Natural killer cell treated with Interleukin-12 subunit alpha and Interleukin-12 subunit beta and Interleukin-15 and Interleukin-18, amount 100 ng/mL, for 72 hours (primary cell): ENCODE results near the gene DYRK1B. TPM values are rescaled to one million over a fixed set of nuclear protein-coding genes. Genes with fewer than 3 reads are reported as not detected.
"Not testable (repeated sequence)": the region's sequence is repeated elsewhere in the genome, so short reads cannot be mapped to it uniquely, and the experiment has no call there.

Experiments used
- ATAC-seq, 2 donors: fragments of 150-1000 bp; cut with Tn5 transposase in 1 of 2; sonication (Bioruptor Pico), chemical (Tn5 transposase) in 1 of 2; 2 replicates each; pipeline ENCODE4 v1.10.0; 2021
- DNase-seq: peaks from one replicate; pipeline ENCODE4 v3.0.0; 2022; ENCODE audit warnings: low spot score
- H3K27ac Mint-ChIP-seq, 2 donors: 1 replicate in 1 of 2; 2 replicates in 1 of 2; pipeline ENCODE4 v1.8.0; 2022; ENCODE audit warnings: mixed read lengths in 2 of 2, mild to moderate bottlenecking in 1 of 2, moderate library complexity in 1 of 2
- H3K27me3 Mint-ChIP-seq, 2 donors: 1 replicate in 1 of 2; 2 replicates in 1 of 2; pipeline ENCODE4 v1.8.0; 2022; ENCODE audit warnings: mixed read lengths in 2 of 2
- H3K36me3 Mint-ChIP-seq: one replicate; pipeline ENCODE4 v1.8.0; 2022; ENCODE audit warnings: mixed read lengths
- H3K4me1 Mint-ChIP-seq, 2 donors: 1 replicate in 1 of 2; 2 replicates in 1 of 2; pipeline ENCODE4 v1.8.0; 2022; ENCODE audit warnings: low read depth in 2 of 2, mixed read lengths in 2 of 2, mild to moderate bottlenecking in 1 of 2
- H3K4me3 Mint-ChIP-seq: one replicate; pipeline ENCODE4 v1.8.0; 2022; ENCODE audit warnings: mixed read lengths
- H3K9me3 Mint-ChIP-seq: 2 replicates; pipeline ENCODE4 v1.8.0; 2022; ENCODE audit warnings: mixed read lengths
- total RNA-seq, 2 donors: library from RNA; stranded (reverse); gene quantifications; one replicate each; pipeline ENCODE4 v1.2.3, GENCODE V29; 2022

The DYRK1B gene
- total RNA-seq, 2 donors from 2014 or later, result 7.5 to 10.5 TPM

DNA sequence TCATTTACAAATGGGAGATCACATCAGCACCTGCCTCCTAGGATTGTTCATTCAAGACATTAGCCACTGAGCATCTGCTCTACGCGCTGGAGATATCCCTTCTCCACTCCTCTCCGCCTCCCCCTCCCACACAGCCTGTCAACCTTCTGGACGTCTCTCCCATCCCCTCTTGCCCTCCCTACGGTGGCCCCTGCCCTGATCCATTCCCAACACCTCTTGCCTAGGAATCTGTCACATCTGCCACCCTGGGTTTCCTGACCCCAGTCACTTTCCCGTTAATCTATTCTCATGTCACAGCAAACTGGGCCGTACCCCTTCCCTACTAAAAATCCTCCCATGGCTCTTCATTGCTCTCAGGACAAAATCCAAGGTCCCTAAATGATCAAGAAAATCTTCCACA is 10.3 kb downstream of the DYRK1B start:
- no peak for ATAC-seq
- Mint-ChIP-seq H3K4me3 (no peak overlapping the region), H3K27ac (no peak overlapping the region), H3K9me3 (no peaks in the 10 kb centered on the region), H3K27me3 (no peaks in the 10 kb centered on the region), H3K4me1 (peaks cover 19 to 21% of the 10 kb centered on the region in 2 donors), H3K36me3 (no peaks in the 10 kb centered on the region)
- DNase-seq, result no peak

DNA sequence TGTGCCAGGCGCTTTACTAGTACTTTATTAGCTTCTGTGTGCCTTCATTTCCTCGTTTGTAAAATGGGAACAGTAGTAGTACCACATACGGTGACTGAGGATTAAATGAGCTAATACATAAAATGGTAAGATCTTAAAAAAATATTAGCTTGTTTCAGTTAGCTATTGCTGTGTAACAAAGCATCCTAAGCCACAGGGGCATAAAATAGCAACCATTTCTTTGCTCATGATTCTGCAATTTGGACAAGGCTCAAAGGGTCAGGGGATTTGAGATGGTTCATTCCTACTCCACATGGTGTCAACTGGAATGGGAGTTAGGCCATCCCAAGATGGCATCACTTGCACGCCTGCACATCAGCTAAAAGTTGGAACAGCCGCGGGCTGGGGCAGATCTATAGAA is 13.3 kb downstream of the DYRK1B start:
- DNase-seq (no peak), ATAC-seq (no peak)
- H3K4me1 Mint-ChIP-seq, result peaks cover 23 to 24% of the 10 kb centered on the region in 2 donors
- peaks cover 5% of the 10 kb centered on the region for H3K36me3 Mint-ChIP-seq
- no peak overlapping the region for H3K27ac Mint-ChIP-seq
- H3K9me3 Mint-ChIP-seq, result no peaks in the 10 kb centered on the region
- H3K27me3 Mint-ChIP-seq, result no peaks in the 10 kb centered on the region
- no peak overlapping the region for H3K4me3 Mint-ChIP-seq

DNA sequence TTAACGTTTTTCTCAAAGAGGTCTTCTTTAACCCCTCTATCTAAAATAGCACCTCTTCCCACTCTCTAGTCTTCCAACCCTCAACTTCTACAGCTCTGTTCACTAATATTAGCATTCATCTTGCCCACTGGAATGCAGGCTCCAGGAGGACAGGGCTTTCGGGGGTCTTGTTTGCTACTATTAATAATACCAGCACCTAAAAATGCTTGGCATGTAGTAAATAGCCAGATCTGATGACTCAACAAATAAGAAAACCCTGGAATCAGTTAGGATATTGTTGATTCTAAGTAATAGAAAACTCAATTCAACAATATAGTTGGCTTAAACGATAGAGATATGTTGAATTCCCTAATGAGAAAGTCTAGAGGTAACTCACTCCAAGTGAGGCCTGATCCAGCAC is 14.2 kb downstream of the DYRK1B start:
- H3K27me3 Mint-ChIP-seq, result no peaks in the 10 kb centered on the region
- ATAC-seq (no peak), DNase-seq (no peak)
- H3K27ac Mint-ChIP-seq, result no peak overlapping the region
- peaks cover 7% of the 10 kb centered on the region for H3K36me3 Mint-ChIP-seq
- H3K4me1 Mint-ChIP-seq, result peaks cover 23 to 24% of the 10 kb centered on the region in 2 donors
- no peak overlapping the region for H3K4me3 Mint-ChIP-seq
- H3K9me3 Mint-ChIP-seq, result no peaks in the 10 kb centered on the region

GRCh38 chr19:39818626-39819097 is 15.3 kb downstream of the DYRK1B start:
- H3K36me3 Mint-ChIP-seq, result peaks cover 7% of the 10 kb centered on the region

DNA sequence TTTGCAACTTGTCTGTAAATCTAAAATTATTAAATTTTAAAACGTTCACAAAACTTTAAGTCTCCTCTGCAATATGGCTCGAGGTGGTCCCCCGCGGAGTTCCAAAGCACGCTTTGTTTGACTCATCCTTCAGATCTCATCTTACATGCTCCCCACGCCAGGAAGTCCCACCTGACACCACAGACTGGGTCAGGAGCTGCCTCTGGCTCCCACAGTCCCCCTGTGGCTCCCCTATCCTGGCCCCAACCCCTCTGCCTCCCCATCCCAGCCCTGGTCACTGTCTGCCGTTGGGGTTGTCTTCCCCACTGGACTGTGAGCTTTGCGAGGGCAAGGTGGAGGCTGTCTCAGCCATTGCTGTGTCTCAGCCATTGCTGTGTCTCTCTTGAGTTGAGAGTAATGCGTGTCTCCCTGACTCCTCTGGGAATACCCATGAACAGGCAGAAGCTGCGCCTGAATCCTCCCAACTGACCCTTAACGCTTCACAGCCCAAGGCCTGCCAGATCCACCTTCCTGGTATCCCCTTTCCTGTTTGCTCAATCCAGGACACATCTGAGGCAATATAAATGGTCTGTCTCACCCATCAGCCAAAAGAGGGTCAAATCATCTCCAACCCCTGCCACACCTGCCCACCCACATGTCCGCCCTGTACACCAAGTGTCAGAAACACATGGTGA is 15.9 kb downstream of the DYRK1B start:
- no peak overlapping the region for H3K27ac Mint-ChIP-seq

More at GRCh38 chr19:39818626-39819097, 15.3 kb downstream of the DYRK1B start:
- H3K9me3 Mint-ChIP-seq, result no peaks in the 10 kb centered on the region
- H3K27me3 Mint-ChIP-seq, result no peaks in the 10 kb centered on the region
- peaks cover 23 to 24% of the 10 kb centered on the region in 2 donors for H3K4me1 Mint-ChIP-seq
- DNase-seq, result no peak
- H3K27ac Mint-ChIP-seq, result no peak overlapping the region
- H3K4me3 Mint-ChIP-seq, result no peak overlapping the region
- no peak for ATAC-seq

GRCh38 chr19:39816287-39817048 is 17.5 kb downstream of the DYRK1B start:
- DNase-seq, result no peak
- Mint-ChIP-seq H3K4me1 (peaks cover 23 to 24% of the 10 kb centered on the region in 2 donors), H3K36me3 (peaks cover 7% of the 10 kb centered on the region), H3K4me3 (no peak overlapping the region), H3K27ac (peak overlapping the region in 1 of 2 donors; percentile 1), H3K9me3 (no peaks in the 10 kb centered on the region), H3K27me3 (no peaks in the 10 kb centered on the region)
- ATAC-seq, result no peak

More for the DNA sequence above, 15.9 kb downstream of the DYRK1B start:
- peak in 1 of 2 donors; percentile 17 for ATAC-seq
- H3K4me3 Mint-ChIP-seq, result no peak overlapping the region
- peaks cover 23 to 24% of the 10 kb centered on the region in 2 donors for H3K4me1 Mint-ChIP-seq
- no peak for DNase-seq
- H3K9me3 Mint-ChIP-seq, result no peaks in the 10 kb centered on the region
- peaks cover 7% of the 10 kb centered on the region for H3K36me3 Mint-ChIP-seq
- H3K27me3 Mint-ChIP-seq, result no peaks in the 10 kb centered on the region

DNA sequence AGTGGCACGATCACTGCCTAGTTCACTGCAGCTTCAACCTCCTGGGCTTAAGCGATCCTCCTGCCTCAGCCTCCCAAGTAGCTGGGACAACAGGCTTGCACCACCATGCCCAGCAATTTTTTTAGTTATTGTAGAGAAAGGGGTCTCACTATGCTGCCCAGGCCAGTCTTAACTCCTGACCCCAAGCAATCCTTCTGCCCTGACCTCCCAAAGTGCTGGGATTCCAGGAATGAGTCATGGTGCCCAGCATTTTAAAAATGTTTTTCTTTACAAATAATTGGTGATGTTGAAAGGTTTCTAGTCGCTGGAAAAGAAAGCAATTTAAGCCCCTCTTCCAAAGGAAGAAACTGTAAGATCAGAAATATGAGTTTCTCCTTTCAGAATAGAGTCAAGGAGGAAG is 19.4 kb downstream of the DYRK1B start:
- Mint-ChIP-seq H3K27ac (no peak overlapping the region), H3K9me3 (no peaks in the 10 kb centered on the region), H3K4me1 (peaks cover 21% of the 10 kb centered on the region in 2 donors), H3K4me3 (no peak overlapping the region), H3K36me3 (peaks cover 7% of the 10 kb centered on the region), H3K27me3 (no peaks in the 10 kb centered on the region)
- no peak for ATAC-seq
- no peak for DNase-seq

DNA sequence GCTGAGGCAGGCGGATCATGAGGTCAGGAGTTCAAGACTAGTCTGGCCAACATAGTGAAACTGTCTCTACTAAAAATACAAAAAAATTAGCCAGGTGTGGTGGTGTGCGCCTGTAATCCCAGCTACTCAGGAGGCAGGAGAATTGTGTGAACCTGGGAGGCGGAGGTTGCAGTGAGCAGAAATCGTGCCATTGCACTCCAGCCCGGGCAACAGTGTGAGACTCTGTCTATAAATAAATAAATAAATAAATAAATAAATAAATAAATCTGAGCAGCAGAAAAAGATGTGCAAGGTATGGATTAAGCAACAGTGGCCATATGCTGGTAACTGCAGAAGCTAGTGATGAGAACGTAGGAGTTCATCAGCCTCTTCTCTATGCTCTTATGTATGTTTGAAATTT is 19.9 kb downstream of the DYRK1B start:
- not testable (repeated sequence) for DNase-seq, H3K27me3 Mint-ChIP-seq, H3K4me3 Mint-ChIP-seq, H3K27ac Mint-ChIP-seq, H3K36me3 Mint-ChIP-seq, H3K9me3 Mint-ChIP-seq, ATAC-seq
- H3K4me1 Mint-ChIP-seq, result peaks cover 16 to 17% of the 10 kb centered on the region in 2 donors

DNA sequence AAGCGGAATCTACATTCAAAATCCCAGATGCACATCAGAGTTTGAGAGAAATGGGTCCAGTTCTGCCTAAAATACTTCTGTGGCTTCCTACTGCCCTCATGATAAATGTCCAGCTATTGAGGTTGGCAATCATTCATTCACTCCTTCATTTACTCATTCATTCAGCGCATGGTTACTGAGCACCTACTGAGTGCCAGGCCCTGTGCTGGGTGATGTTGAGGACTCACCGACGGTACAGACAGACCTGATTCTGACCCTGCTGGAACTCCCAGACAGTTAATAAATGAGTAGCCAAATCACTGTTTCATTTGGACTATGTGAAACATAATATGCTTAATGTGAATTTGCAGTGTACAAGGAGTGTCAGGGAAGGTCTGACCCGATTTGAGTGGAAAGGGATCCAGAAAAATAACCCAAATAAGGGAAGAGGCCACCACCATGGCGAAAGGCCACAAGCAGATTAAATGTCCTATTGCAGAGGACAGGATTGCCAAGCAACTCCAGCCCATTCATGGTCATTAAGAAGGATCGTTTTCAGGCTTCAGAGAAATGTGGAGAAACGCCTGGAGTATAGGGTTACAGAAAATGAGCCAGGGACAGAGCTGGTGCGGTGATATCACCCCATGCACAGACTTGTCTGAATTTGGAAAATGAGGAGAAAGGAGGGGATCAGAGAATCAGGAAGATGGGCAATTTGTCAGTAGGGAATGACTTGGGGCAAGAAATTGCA is 20.5 kb downstream of the DYRK1B start:
- no peak overlapping the region for H3K4me3 Mint-ChIP-seq

GRCh38 chr19:39811064-39811463 is 22.9 kb downstream of the DYRK1B start:
- Mint-ChIP-seq H3K9me3 (no peaks in the 10 kb centered on the region), H3K4me1 (peaks cover 2 to 4% of the 10 kb centered on the region in 2 donors), H3K36me3 (peaks cover 5% of the 10 kb centered on the region), H3K27ac (no peak overlapping the region), H3K27me3 (no peaks in the 10 kb centered on the region), H3K4me3 (no peak overlapping the region)
- DNase-seq (no peak), ATAC-seq (no peak)

More for the DNA sequence above, 20.5 kb downstream of the DYRK1B start:
- Mint-ChIP-seq H3K27me3 (no peaks in the 10 kb centered on the region), H3K9me3 (no peaks in the 10 kb centered on the region), H3K27ac (no peak overlapping the region), H3K4me1 (peaks cover 12% of the 10 kb centered on the region in 2 donors), H3K36me3 (peaks cover 7% of the 10 kb centered on the region)
- ATAC-seq (no peak), DNase-seq (no peak)

- H3K27ac Mint-ChIP-seq, result no peak overlapping the region
- H3K4me1 Mint-ChIP-seq, result no peaks in the 10 kb centered on the region
- no peak for ATAC-seq
- DNase-seq, result no peak
- no peaks in the 10 kb centered on the region for H3K36me3 Mint-ChIP-seq
- no peaks in the 10 kb centered on the region for H3K9me3 Mint-ChIP-seq
- no peak overlapping the region for H3K4me3 Mint-ChIP-seq
- no peaks in the 10 kb centered on the region for H3K27me3 Mint-ChIP-seq
These were observed 23.5 kb downstream of the DYRK1B start for GRCh38 chr19:39810424-39810823.

DNA sequence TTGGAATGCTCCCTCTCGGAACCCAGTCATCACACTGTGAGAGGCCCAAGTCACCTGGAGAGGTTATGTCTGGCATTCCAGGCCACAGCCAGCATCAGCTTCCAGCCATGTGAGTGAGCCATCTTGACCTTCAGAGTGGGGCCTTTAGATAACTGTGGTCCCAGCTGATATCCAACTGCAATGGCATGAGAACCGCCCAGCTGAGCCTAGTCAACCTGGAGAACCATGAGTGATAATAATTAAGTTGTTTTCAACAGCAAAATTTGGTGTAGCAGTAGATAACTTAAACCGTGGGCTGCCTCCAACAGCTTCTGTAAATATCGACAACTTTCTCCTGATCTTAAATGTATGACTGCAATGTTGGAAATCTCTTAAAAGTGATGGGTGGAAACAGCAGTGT is 24.6 kb downstream of the DYRK1B start:
- Mint-ChIP-seq H3K27ac (no peak overlapping the region), H3K9me3 (no peaks in the 10 kb centered on the region)

GRCh38 chr19:39808688-39809087 is 25.3 kb downstream of the DYRK1B start:
- H3K4me3 Mint-ChIP-seq, H3K9me3 Mint-ChIP-seq, H3K4me1 Mint-ChIP-seq, H3K27ac Mint-ChIP-seq, H3K36me3 Mint-ChIP-seq, H3K27me3 Mint-ChIP-seq, ATAC-seq, DNase-seq: not testable (repeated sequence)

More for the DNA sequence above, 24.6 kb downstream of the DYRK1B start:
- Mint-ChIP-seq H3K27me3 (no peaks in the 10 kb centered on the region), H3K4me1 (no peaks in the 10 kb centered on the region), H3K4me3 (no peak overlapping the region), H3K36me3 (no peaks in the 10 kb centered on the region)
- ATAC-seq, result no peak
- DNase-seq, result no peak
